CD14-positive monocyte (primary cell): ENCODE data around the gene TTC28. TPM values are rescaled to one million over a fixed set of nuclear protein-coding genes. Genes with fewer than 3 reads are reported as not detected.

ENCODE experiments used
- DNase-seq, 3 donors: peaks; one replicate each; pipeline ENCODE4 v3.0.0-alpha.2; 2011 to 2022
- H2AFZ ChIP-seq: 2 replicates; pipeline ENCODE4 v1.6.0; 2012; ENCODE audit warnings: mild to moderate bottlenecking, low read depth, low read length, inconsistent platforms; ENCODE audit not compliant: insufficient read depth, poor library complexity, severe bottlenecking
- H3K27ac ChIP-seq, 2 donors: 1 replicate in 1 of 2; 2 replicates in 1 of 2; pipeline ENCODE4 v1.5.1; 2012 to 2013; ENCODE audit warnings: low read length in 2 of 2, control low read depth in 1 of 2, inconsistent platforms in 1 of 2, low read depth in 1 of 2, mild to moderate bottlenecking in 1 of 2
- H3K27me3 ChIP-seq, 2 donors: one replicate each; pipeline versions ENCODE4 v1.6.0 to v1.6.1; 2011 to 2013; ENCODE audit warnings: low read length in 2 of 2; ENCODE audit not compliant: control insufficient read depth in 2 of 2, insufficient read depth in 2 of 2
- H3K36me3 ChIP-seq, 2 donors: replicated peaks in 1 of 2; 1 replicate in 1 of 2; 2 replicates in 1 of 2; pipeline versions ENCODE4 v1.5.1 to v1.6.1; 2012 to 2013; ENCODE audit warnings: low read length in 2 of 2, control low read depth in 1 of 2, inconsistent platforms in 1 of 2, mild to moderate bottlenecking in 1 of 2; ENCODE audit not compliant: insufficient read depth in 2 of 2, control insufficient read depth in 1 of 2
- H3K4me1 ChIP-seq, 2 donors: 1 replicate in 1 of 2; 2 replicates in 1 of 2; pipeline versions ENCODE4 v1.5.1 to v1.6.1; 2012 to 2013; ENCODE audit warnings: low read length in 2 of 2, control low read depth in 1 of 2, inconsistent platforms in 1 of 2, mild to moderate bottlenecking in 1 of 2, moderate library complexity in 1 of 2; ENCODE audit not compliant: insufficient read depth in 2 of 2, control insufficient read depth in 1 of 2
- H3K4me2 ChIP-seq: replicated peaks from 2 replicates; pipeline ENCODE3; 2012; ENCODE audit warnings: low read length, moderate library complexity, mild to moderate bottlenecking; ENCODE audit not compliant: poor library complexity, severe bottlenecking; ENCODE audit errors: extremely low read depth
- H3K4me3 ChIP-seq, 3 experiments: fragments of 200-600 bp in 1 of 3; sonication (generic) in 1 of 3; replicated peaks in 1 of 3; 1 replicate in 2 of 3; 2 replicates in 1 of 3; pipeline ENCODE4 v1.5.1; 2011 to 2013; ENCODE audit warnings: low read length in 3 of 3, mild to moderate bottlenecking in 3 of 3, control low read depth in 2 of 3, low read depth in 2 of 3, inconsistent platforms in 1 of 3, moderate library complexity in 1 of 3
- H3K79me2 ChIP-seq: 2 replicates; pipeline ENCODE4 v1.6.0; 2012; ENCODE audit warnings: mild to moderate bottlenecking, control low read depth, inconsistent platforms, low read length, moderate library complexity; ENCODE audit not compliant: insufficient read depth
- H3K9ac ChIP-seq: 2 replicates; pipeline ENCODE4 v1.6.0; 2017; ENCODE audit warnings: low read length, mild to moderate bottlenecking; ENCODE audit not compliant: insufficient read depth, poor library complexity, severe bottlenecking
- H3K9me3 ChIP-seq, 2 donors: replicated peaks in 1 of 2; 1 replicate in 1 of 2; 2 replicates in 1 of 2; pipeline versions ENCODE4 v1.5.1 to v1.6.1; 2012 to 2013; ENCODE audit warnings: low read length in 2 of 2, control low read depth in 1 of 2; ENCODE audit not compliant: control insufficient read depth in 1 of 2, insufficient read depth in 1 of 2
- H4K20me1 ChIP-seq: 2 replicates; pipeline ENCODE4 v1.6.0; 2012; ENCODE audit warnings: mild to moderate bottlenecking, low read length, control low read depth, moderate library complexity; ENCODE audit not compliant: insufficient read depth
- H3K27ac Mint-ChIP-seq, 7 donors: one replicate each; pipeline ENCODE4 v1.8.0; 2020; ENCODE audit warnings: mild to moderate bottlenecking in 7 of 7, mixed read lengths in 7 of 7, moderate library complexity in 6 of 7, inconsistent platforms in 2 of 7
- H3K27me3 Mint-ChIP-seq, 3 donors: one replicate each; pipeline ENCODE4 v1.8.0; 2021 to 2022; ENCODE audit warnings: low read depth in 3 of 3, mild to moderate bottlenecking in 3 of 3, mixed read lengths in 3 of 3, moderate library complexity in 3 of 3, inconsistent platforms in 1 of 3
- H3K36me3 Mint-ChIP-seq, 2 donors: one replicate each; pipeline ENCODE4 v1.8.0; 2020; ENCODE audit warnings: mixed read lengths in 2 of 2, inconsistent platforms in 1 of 2, mild to moderate bottlenecking in 1 of 2
- H3K4me1 Mint-ChIP-seq: one replicate; pipeline ENCODE4 v1.8.0; 2020; ENCODE audit warnings: mild to moderate bottlenecking, mixed read lengths
- H3K4me3 Mint-ChIP-seq, 2 donors: one replicate each; pipeline ENCODE4 v1.8.0; 2020; ENCODE audit warnings: mild to moderate bottlenecking in 2 of 2, mixed read lengths in 2 of 2, moderate library complexity in 1 of 2
- H3K9me3 Mint-ChIP-seq, 7 donors: one replicate each; pipeline ENCODE4 v1.8.0; 2020 to 2022; ENCODE audit warnings: mixed read lengths in 7 of 7, mild to moderate bottlenecking in 6 of 7, moderate library complexity in 6 of 7, inconsistent platforms in 2 of 7
- CTCF ChIP-seq: fragments of 200-600 bp; IDR thresholded peaks from one replicate; pipeline ENCODE4 v1.8.0; 2022; ENCODE audit warnings: antibody characterized with exemption, mild to moderate bottlenecking
- WGBS: methylation state at CpG from one replicate; pipeline ENCODE4 v1.1.5; 2013; ENCODE audit warnings: missing lambda C conversion rate; ENCODE audit not compliant: insufficient coverage; 5-methylcytosine and 5-hydroxymethylcytosine counted together
- intact Hi-C, 2 donors: fragments of 100-400 bp; cut with micrococcal nuclease; formaldehyde crosslinking; loops; one replicate each; pipeline versions ENCODE4 v1.15.0 to v1.15.1; 2023
- polyA plus RNA-seq, 3 donors: library from polyadenylated mRNA; depleted of rRNA in 1 of 3; unstranded in 2 of 3; stranded (reverse) in 1 of 3; fragments of 300-500 nt in 2 of 3; fragments of >200 nt in 1 of 3; fragmentation: Illumina TruSeq in 2 of 3; gene quantifications; 1 replicate in 2 of 3; 2 replicates in 1 of 3; pipeline ENCODE4 v1.2.3, GENCODE V29; 2012 to 2021

Gene TTC28
- polyA plus RNA-seq, 3 donors = 0.24 to 0.61 TPM; not detected in 1

GRCh38 chr22:28188178-28188879 is 491.3 kb downstream of the TTC28 start:
- H2AFZ ChIP-seq = no peak overlapping the region
- H3K9ac ChIP-seq = no peak overlapping the region
- intact Hi-C loops = no loop called here
- H3K27me3 Mint-ChIP-seq = no peaks in the 10 kb centered on the region
- no peak for TF ChIP-seq CTCF
- no peaks in the 10 kb centered on the region for H3K79me2 ChIP-seq
- H3K9me3 Mint-ChIP-seq = peaks cover 0 to 9% (median 3%) of the 10 kb centered on the region in 7 donors
- no peaks in the 10 kb centered on the region for H3K4me1 Mint-ChIP-seq
- H3K27ac Mint-ChIP-seq = no peak overlapping the region
- H3K4me2 ChIP-seq = no peak overlapping the region
- no peak overlapping the region for H3K4me3 ChIP-seq
- no peaks in the 10 kb centered on the region for H3K4me1 ChIP-seq
- WGBS = 82% methylated on average over 1 of the region's 5 CpGs
- H4K20me1 ChIP-seq = no peaks in the 10 kb centered on the region
- H3K4me3 Mint-ChIP-seq = no peak overlapping the region
- no peaks in the 10 kb centered on the region for H3K9me3 ChIP-seq
- no peak for DNase-seq
- no peaks in the 10 kb centered on the region for H3K27me3 ChIP-seq
- no peak overlapping the region for H3K27ac ChIP-seq
- H3K36me3 ChIP-seq = no peaks in the 10 kb centered on the region
- no peaks in the 10 kb centered on the region for H3K36me3 Mint-ChIP-seq

GRCh38 chr22:28187612-28188011 is 492.0 kb downstream of the TTC28 start:
- H3K4me2 ChIP-seq = no peak overlapping the region
- H3K27ac ChIP-seq = no peak overlapping the region
- Mint-ChIP-seq H3K9me3 (peaks cover 0 to 6% (median 3%) of the 10 kb centered on the region in 7 donors), H3K4me1 (no peaks in the 10 kb centered on the region), H3K27me3 (no peaks in the 10 kb centered on the region), H3K4me3 (no peak overlapping the region), H3K27ac (no peak overlapping the region), H3K36me3 (no peaks in the 10 kb centered on the region)
- DNase-seq = no peak
- WGBS = 93% methylated on average over 2 of the region's 3 CpGs
- H3K9ac ChIP-seq = no peak overlapping the region
- H3K9me3 ChIP-seq = no peaks in the 10 kb centered on the region
- no peak overlapping the region for H3K4me3 ChIP-seq
- H3K79me2 ChIP-seq = no peaks in the 10 kb centered on the region
- no peaks in the 10 kb centered on the region for H3K36me3 ChIP-seq
- intact Hi-C loops = no loop called here
- H2AFZ ChIP-seq = no peak overlapping the region
- H4K20me1 ChIP-seq = no peaks in the 10 kb centered on the region
- no peak for TF ChIP-seq CTCF
- H3K4me1 ChIP-seq = no peaks in the 10 kb centered on the region
- H3K27me3 ChIP-seq = no peaks in the 10 kb centered on the region
